ENCODE data around the gene RARS1. TPM values are rescaled to one million over a fixed set of nuclear protein-coding genes. Genes with fewer than 3 reads are reported as not detected.
"Not testable (repeated sequence)": the region's sequence is repeated elsewhere in the genome, so short reads cannot be mapped to it uniquely, and the experiment has no call there.

Gene RARS1
- total RNA-seq, 2 experiments from 2014 or later = 76.4 to 81.4 TPM

DNA sequence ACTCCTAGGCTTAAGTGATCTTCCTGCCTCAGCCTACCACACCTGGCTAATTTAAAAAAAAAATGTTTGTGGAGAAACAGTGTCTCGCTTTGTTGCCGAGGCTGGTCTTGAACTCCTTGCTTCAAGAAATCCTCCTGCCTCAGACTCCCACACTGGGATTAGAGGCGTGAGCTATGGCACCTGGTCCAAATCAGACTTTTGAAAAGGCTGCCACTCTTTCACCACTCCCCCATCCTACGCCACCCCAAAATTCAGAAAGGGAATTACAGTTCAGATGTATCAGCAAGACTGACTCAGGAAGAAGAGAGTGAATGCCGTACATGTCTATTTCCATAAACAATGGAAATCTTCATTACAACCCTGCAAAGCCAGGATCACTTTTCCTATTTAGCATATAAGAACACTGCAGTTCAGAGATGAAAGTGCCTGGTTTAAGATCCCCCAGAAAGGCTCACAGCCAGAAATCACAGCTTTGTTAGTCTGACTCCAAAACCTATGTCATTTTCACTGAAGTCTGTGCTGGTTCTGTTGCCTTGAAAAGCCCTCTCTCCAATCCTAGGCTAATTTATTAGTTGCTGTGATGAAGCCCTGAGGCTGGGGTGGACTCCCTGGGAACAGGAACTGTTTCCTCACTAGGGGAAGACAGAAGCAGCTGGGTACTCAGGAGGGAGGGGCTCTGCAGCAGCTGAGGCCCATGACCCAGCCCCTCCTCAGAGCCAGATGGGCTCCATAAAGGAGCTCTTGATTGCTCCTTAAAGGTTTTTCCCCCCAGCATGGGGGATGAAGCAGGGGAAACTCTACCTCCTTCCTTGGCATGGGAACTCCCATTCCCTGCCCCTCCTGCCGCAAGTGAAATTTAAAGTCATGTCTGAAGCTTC is 46.0 kb downstream of the RARS1 start:
- POLR2A ChIA-PET = no interaction called here
- no peaks in the 10 kb centered on the region for H3K9me3 Mint-ChIP-seq (ENCODE audit: insufficient read depth)
- peaks cover 7% of the 10 kb centered on the region for H3K4me1 Mint-ChIP-seq (ENCODE audit: low read depth)
- peaks cover 32% of the 10 kb centered on the region for H3K27me3 Mint-ChIP-seq (ENCODE audit: low read depth)
- DNase-seq (no peak), ATAC-seq (no peak)
- H3K36me3 Mint-ChIP-seq (ENCODE audit: low read depth) = peaks cover 7% of the 10 kb centered on the region
- CTCF ChIA-PET = no interaction called here
- H3K4me3 Mint-ChIP-seq = no peak overlapping the region
- no peak overlapping the region for H3K27ac Mint-ChIP-seq

DNA sequence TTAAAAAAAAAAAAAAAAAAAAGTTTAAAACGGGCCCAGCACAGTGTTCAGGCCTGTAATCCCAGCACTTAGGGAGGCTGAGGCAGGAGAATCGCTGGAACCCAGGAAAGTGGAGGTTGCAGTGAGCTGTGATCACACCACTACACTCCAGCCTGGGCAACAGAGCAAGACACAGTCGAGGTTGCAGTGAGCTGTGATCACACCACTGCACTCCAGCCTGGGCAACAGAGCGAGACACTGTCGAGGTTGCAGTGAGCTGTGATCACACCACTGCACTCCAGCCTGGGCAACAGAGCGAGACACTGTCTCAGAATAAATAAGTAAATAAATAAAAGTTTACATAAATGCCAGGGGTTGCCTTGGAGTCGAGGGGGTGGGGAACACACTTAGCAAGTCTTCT is 48.1 kb downstream of the RARS1 start:
- H3K27me3 Mint-ChIP-seq (ENCODE audit: low read depth) = peaks cover 25% of the 10 kb centered on the region
- H3K4me1 Mint-ChIP-seq (ENCODE audit: low read depth); H3K9me3 Mint-ChIP-seq (ENCODE audit: insufficient read depth); CTCF ChIA-PET; H3K4me3 Mint-ChIP-seq; H3K36me3 Mint-ChIP-seq (ENCODE audit: low read depth); H3K27ac Mint-ChIP-seq; ATAC-seq; POLR2A ChIA-PET; DNase-seq: not testable (repeated sequence)

DNA sequence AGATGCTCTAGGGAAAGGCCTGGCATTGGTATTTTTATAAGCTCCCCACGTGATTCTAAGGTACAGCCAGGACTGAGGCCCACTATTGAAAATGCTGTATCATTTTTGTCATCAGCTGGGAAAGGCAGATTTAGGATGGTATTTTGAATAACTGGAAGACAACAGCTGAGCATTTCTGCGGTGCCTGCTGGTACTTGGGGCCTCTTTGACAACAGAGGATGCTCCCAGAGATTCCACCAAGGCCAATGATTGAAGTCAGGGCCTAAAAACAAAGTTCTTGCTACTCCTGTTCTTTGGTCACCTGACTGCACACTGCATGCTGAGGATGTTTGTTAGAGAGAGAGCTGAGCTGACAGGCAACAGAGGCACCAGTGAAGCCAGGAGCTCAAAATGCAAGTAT is 50.9 kb downstream of the RARS1 start:
- no peak overlapping the region for H3K27ac Mint-ChIP-seq
- no peak for ATAC-seq
- H3K9me3 Mint-ChIP-seq (ENCODE audit: insufficient read depth) = no peaks in the 10 kb centered on the region
- H3K27me3 Mint-ChIP-seq (ENCODE audit: low read depth) = peaks cover 9% of the 10 kb centered on the region
- no peak overlapping the region for H3K4me3 Mint-ChIP-seq
- POLR2A ChIA-PET = no interaction called here
- no peak for DNase-seq
- H3K4me1 Mint-ChIP-seq (ENCODE audit: low read depth) = no peaks in the 10 kb centered on the region
- CTCF ChIA-PET = no interaction called here
- no peaks in the 10 kb centered on the region for H3K36me3 Mint-ChIP-seq (ENCODE audit: low read depth)

DNA sequence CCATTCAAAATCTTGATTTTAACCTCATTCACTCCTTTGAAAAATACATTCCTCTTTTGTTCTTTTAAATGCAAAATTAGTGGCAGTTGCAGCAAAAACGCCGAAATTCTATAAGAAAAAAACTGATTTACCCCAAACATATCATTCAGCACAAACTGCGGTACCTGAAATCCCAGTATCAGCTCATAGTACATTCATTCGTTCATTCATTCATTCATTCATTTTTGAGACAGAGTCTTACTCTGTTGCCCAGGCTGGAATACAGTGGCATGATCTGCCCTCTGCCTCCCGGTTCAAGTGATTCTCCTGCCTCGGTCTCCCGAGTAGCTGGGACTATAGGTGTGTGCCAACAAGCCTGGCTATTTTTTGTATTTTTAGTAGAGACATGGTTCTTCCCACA is 63.3 kb downstream of the RARS1 start:
- H3K27me3 Mint-ChIP-seq (ENCODE audit: low read depth) = no peaks in the 10 kb centered on the region
- ATAC-seq = no peak
- DNase-seq = no peak
- ChIA-PET CTCF (no interaction called here), POLR2A (no interaction called here)
- no peaks in the 10 kb centered on the region for H3K4me1 Mint-ChIP-seq (ENCODE audit: low read depth)
- peaks cover 53% of the 10 kb centered on the region for H3K36me3 Mint-ChIP-seq (ENCODE audit: low read depth)
- H3K27ac Mint-ChIP-seq = no peak overlapping the region
- no peak overlapping the region for H3K4me3 Mint-ChIP-seq
- H3K9me3 Mint-ChIP-seq (ENCODE audit: insufficient read depth) = no peaks in the 10 kb centered on the region

DNA sequence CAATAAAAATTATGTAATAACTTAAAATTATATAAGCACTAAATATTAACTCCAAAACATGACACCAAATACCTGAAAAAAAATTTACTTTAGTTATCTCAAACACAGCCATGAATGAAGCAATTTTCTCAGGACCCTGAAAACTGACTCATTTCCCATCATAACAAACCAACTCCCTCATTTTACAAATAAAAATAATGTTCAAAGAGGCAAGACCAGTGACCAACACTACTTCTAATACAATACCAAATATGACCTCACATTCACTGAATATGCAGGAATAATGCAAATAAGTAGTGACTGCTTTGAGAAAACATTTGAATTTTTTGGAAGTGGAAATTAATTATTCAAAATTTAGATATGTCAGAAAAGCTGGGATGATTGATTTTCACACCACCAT is 64.4 kb downstream of the RARS1 start:
- ATAC-seq (no peak), DNase-seq (no peak)
- no peaks in the 10 kb centered on the region for H3K4me1 Mint-ChIP-seq (ENCODE audit: low read depth)
- H3K27me3 Mint-ChIP-seq (ENCODE audit: low read depth) = no peaks in the 10 kb centered on the region
- H3K4me3 Mint-ChIP-seq = no peak overlapping the region
- ChIA-PET CTCF (no interaction called here), POLR2A (no interaction called here)
- H3K9me3 Mint-ChIP-seq (ENCODE audit: insufficient read depth) = no peaks in the 10 kb centered on the region
- no peak overlapping the region for H3K27ac Mint-ChIP-seq
- peaks cover 54% of the 10 kb centered on the region for H3K36me3 Mint-ChIP-seq (ENCODE audit: low read depth)

DNA sequence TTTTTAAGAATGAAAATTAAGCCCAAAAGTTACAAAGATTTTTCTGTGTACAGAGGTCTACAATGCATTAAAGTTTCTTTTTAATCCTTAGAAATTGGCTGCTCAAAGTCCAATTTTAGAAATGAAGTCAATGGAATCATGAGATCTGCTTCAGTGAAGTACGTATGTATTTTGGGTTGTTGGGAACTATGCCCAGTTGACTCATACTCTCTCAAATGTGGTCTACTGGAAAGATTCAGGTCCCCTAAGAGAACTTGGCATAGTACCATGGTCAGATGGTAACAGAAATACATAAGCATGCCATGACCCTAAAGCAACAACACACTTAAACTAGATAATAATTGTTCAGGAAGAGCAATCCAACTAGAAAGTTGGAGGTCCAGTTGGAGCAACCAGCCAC is 65.9 kb downstream of the RARS1 start:
- H3K4me1 Mint-ChIP-seq (ENCODE audit: low read depth) = no peaks in the 10 kb centered on the region

DNA sequence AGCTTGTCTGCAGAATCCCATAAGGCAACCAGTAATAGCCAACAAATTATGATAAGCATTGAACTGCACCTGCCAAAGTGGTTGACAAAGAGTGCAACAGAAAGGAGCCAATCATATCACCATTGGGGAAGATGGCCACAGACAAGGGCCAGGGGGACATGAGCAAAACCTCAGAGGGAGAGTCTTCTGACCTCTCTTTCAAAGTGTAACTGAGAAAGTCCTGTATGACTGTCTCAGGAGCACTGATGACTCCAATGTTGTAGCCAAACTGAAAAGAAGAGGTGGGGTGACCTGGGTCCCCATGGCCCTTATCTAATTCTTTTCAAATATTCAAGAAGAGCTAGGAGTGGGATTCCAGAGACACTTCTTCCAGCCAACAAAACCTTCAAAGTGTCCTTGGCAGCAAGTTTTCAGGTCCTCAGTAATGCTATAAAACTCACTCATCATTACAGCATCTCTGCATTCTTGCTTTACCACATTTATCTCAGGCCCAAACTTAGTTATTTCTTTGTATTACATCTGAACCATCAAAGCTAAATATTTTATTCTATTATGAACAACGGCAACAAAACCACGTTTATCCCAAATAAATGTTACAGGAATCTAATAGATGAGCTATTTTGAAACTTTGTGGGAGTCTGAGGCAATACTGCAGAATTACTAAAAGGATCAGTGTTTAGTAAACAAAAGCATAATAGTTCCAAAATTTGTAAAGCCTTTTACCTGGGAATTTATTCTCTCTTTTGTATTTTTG is 67.3 kb downstream of the RARS1 start:
- no peak overlapping the region for H3K27ac Mint-ChIP-seq
- POLR2A ChIA-PET = no interaction called here

More for the DNA sequence above, 65.9 kb downstream of the RARS1 start:
- Mint-ChIP-seq H3K27me3 (ENCODE audit: low read depth) (no peaks in the 10 kb centered on the region), H3K4me3 (no peak overlapping the region), H3K36me3 (ENCODE audit: low read depth) (peaks cover 64% of the 10 kb centered on the region), H3K9me3 (ENCODE audit: insufficient read depth) (no peaks in the 10 kb centered on the region), H3K27ac (no peak overlapping the region)
- ChIA-PET POLR2A (no interaction called here), CTCF (no interaction called here)
- DNase-seq (no peak), ATAC-seq (no peak)

DNA sequence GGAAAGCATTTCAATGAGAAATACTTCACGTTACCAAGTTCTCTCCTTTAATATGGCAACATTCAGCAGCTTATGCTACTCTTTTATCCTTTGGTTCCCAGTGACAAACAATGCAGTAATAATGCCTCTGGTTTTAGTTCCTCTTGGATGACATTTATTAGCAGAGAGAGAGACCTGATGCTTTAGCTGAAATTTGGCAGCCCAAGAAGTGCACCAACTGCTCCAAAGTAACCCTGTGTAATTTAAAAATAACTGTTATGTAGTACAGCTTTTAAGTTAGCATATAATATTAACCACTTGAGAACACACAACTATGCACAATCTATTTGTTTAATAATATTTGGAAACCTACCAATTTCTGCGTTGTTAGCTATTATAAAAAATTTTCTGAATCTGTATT is 71.1 kb downstream of the RARS1 start:
- Mint-ChIP-seq H3K36me3 (ENCODE audit: low read depth) (peaks cover 62% of the 10 kb centered on the region), H3K4me3 (no peak overlapping the region), H3K9me3 (ENCODE audit: insufficient read depth) (no peaks in the 10 kb centered on the region), H3K27ac (no peak overlapping the region), H3K27me3 (ENCODE audit: low read depth) (no peaks in the 10 kb centered on the region), H3K4me1 (ENCODE audit: low read depth) (no peaks in the 10 kb centered on the region)
- ATAC-seq (no peak), DNase-seq (no peak)
- ChIA-PET POLR2A (no interaction called here), CTCF (no interaction called here)

More for the DNA sequence above, 67.3 kb downstream of the RARS1 start:
- Mint-ChIP-seq H3K4me1 (ENCODE audit: low read depth) (no peaks in the 10 kb centered on the region), H3K27me3 (ENCODE audit: low read depth) (no peaks in the 10 kb centered on the region), H3K36me3 (ENCODE audit: low read depth) (peaks cover 60% of the 10 kb centered on the region), H3K4me3 (no peak overlapping the region), H3K9me3 (ENCODE audit: insufficient read depth) (no peaks in the 10 kb centered on the region)
- CTCF ChIA-PET = no interaction called here
- no peak for DNase-seq
- no peak for ATAC-seq

DNA sequence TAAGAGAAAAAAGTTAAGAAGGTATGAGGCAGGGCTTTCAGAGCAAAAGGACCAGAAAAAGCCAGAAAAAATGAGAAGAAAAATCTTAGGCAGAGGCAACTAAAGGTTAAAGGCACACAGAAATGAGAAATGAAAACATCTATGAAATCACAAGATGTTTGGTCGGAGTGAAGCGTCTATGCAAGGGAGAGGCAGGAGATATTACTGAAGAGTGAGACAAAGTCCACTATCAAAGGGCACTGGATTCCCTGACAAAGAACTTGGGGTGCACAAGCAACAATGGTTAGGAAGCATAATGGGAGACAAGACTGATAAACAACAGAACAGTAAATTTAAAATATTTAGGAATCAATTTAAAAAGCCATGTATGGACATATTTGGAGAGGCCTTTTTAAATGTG is 76.0 kb downstream of the RARS1 start:
- peaks cover 47% of the 10 kb centered on the region for H3K36me3 Mint-ChIP-seq (ENCODE audit: low read depth)
- no peak overlapping the region for H3K4me3 Mint-ChIP-seq
- ATAC-seq (no peak), DNase-seq (no peak)
- no peak overlapping the region for H3K27ac Mint-ChIP-seq
- no peaks in the 10 kb centered on the region for H3K27me3 Mint-ChIP-seq (ENCODE audit: low read depth)
- ChIA-PET CTCF (no interaction called here), POLR2A (no interaction called here)
- no peaks in the 10 kb centered on the region for H3K4me1 Mint-ChIP-seq (ENCODE audit: low read depth)
- no peaks in the 10 kb centered on the region for H3K9me3 Mint-ChIP-seq (ENCODE audit: insufficient read depth)

DNA sequence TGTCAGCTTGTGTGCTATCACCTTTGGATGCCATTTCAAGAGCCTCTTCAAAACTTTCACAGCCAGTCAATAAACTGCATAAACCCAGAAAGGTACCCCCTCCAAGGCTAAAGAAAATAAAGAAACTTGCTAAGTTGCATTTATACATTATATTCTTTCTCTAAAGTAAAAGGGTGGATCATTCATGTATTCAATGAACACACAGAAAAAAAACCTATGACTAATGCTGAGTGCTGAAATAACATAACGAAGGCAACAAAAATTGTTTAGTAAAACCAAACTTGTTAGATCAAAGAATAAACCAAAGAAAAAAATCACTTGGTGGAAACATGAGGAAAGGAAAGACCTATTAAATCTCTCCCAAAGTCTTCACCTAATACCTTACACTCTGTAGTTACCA is 77.7 kb downstream of the RARS1 start:
- ATAC-seq = no peak
- DNase-seq = no peak
- Mint-ChIP-seq H3K27me3 (ENCODE audit: low read depth) (no peaks in the 10 kb centered on the region), H3K27ac (no peak overlapping the region), H3K4me3 (no peak overlapping the region), H3K4me1 (ENCODE audit: low read depth) (no peaks in the 10 kb centered on the region), H3K36me3 (ENCODE audit: low read depth) (peaks cover 48% of the 10 kb centered on the region), H3K9me3 (ENCODE audit: insufficient read depth) (no peaks in the 10 kb centered on the region)
- CTCF ChIA-PET = no interaction called here
- POLR2A ChIA-PET = no interaction called here

DNA sequence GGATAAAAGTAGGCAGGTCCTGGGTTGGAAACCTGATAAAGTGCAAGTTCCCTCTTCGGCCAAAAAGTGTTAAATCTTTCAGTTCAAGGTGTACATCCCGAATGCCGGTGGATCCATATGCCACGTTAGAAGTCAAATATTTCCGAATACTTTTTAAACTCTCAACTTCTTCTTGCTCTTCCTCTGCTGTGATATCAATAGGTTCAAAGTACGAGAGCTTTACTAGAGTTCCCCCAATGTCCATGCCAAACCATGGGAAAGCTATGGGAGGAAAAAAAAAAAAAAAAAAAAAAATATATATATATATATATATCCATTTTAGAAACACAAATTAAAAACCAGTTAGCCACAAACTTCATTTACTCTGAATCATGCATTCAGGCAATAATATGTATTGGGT is 82.5 kb downstream of the RARS1 start:
- H3K27me3 Mint-ChIP-seq (ENCODE audit: low read depth) = no peaks in the 10 kb centered on the region
- no peak overlapping the region for H3K4me3 Mint-ChIP-seq
- H3K9me3 Mint-ChIP-seq (ENCODE audit: insufficient read depth) = no peaks in the 10 kb centered on the region
- DNase-seq = no peak
- H3K4me1 Mint-ChIP-seq (ENCODE audit: low read depth) = peaks cover 6% of the 10 kb centered on the region
- ATAC-seq = no peak
- CTCF ChIA-PET = no interaction called here
- H3K36me3 Mint-ChIP-seq (ENCODE audit: low read depth) = peaks cover 43% of the 10 kb centered on the region
- no peak overlapping the region for H3K27ac Mint-ChIP-seq
- POLR2A ChIA-PET = no interaction called here
